RWPE2 (cell line): ENCODE measurements around the gene FMN1.

Source experiments
- ATAC-seq: fragments of 200-7000 bp; cut with Tn5 transposase; 3 replicates; pipeline ENCODE4 v1.9.1; 2021; ENCODE audit warnings: low read depth
- DNase-seq: peaks from one replicate; pipeline ENCODE4 v3.0.0-alpha.2; 2020; ENCODE audit warnings: low spot score
- H3K27ac ChIP-seq: fragments of 450-650 bp; 2 replicates; pipeline ENCODE4 v1.5.1; 2017; ENCODE audit warnings: mild to moderate bottlenecking; ENCODE audit not compliant: poor library complexity, severe bottlenecking
- H3K27me3 ChIP-seq: fragments of 250-450 bp; sonication (Bioruptor Pico); 2 replicates; pipeline ENCODE4 v1.5.1; 2021; ENCODE audit warnings: mild to moderate bottlenecking, moderate library complexity; ENCODE audit not compliant: insufficient read depth, poor library complexity, severe bottlenecking
- H3K36me3 ChIP-seq: fragments of 250-450 bp; sonication (Bioruptor Pico); 2 replicates; pipeline ENCODE4 v1.5.1; 2020; ENCODE audit warnings: low read depth, mild to moderate bottlenecking, moderate library complexity
- H3K4me1 ChIP-seq: fragments of 250-450 bp; sonication (Bioruptor Pico); 2 replicates; pipeline ENCODE4 v1.5.1; 2021; ENCODE audit warnings: mild to moderate bottlenecking, moderate library complexity; ENCODE audit not compliant: insufficient read depth, poor library complexity, severe bottlenecking
- H3K4me3 ChIP-seq: fragments of 250-450 bp; sonication (Bioruptor Pico); 2 replicates; pipeline ENCODE4 v1.5.1; 2021; ENCODE audit warnings: mild to moderate bottlenecking, moderate library complexity; ENCODE audit not compliant: severe bottlenecking
- H3K9me3 ChIP-seq: fragments of 250-450 bp; sonication (Bioruptor Pico); 2 replicates; pipeline ENCODE4 v1.5.1; 2021; ENCODE audit warnings: mild to moderate bottlenecking, moderate library complexity; ENCODE audit not compliant: severe bottlenecking
- TF ChIP-seq, protein P1 (sequence below): fragments of 450-650 bp; IDR thresholded peaks from one replicate; pipeline ENCODE4 v1.5.1; 2017; ENCODE audit warnings: mild to moderate bottlenecking, moderate library complexity; ENCODE audit not compliant: poor library complexity, severe bottlenecking

FMN1 gene

DNA sequence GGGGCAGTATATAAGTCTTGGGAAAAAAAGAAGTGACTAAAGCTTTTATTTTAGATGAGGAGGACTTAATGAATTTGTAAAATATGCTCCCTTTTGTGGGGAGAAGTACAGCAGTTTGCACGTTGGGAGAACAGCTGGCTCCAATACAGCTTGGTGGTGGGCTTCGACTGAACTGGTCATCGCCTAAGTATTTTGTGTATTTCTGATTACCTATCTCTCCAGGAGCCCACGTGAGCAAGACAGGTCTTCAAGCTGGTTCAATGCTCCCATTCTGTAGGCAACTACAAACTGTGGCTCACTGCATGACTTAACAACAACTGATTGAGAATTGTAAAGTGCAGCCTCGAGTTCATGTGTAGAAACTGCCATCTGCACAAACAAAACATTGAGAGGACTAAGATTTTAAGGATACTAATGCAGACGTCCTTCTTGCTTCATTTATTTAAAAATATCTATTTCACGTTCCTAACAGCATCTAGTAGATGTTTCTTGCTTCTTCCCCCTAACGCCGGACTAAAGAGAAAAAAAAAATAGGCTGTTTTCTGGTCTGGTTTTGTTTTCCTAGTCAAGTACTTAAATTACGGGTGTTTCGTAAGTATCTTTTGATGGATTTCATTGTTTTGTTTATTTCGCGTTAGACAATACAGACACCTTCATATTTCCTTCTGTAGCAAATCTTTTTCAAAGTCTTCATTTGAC, 478.1 kb downstream of the FMN1 start:
- no peak for DNase-seq
- Histone ChIP-seq H3K4me3 (no peak overlapping the region), H3K9me3 (no peaks in the 10 kb centered on the region), H3K27me3 (peaks cover 64% of the 10 kb centered on the region), H3K4me1 (no peaks in the 10 kb centered on the region), H3K36me3 (no peaks in the 10 kb centered on the region), H3K27ac (no peak overlapping the region)
- no peak for ATAC-seq
- TF ChIP-seq, protein P1, sequence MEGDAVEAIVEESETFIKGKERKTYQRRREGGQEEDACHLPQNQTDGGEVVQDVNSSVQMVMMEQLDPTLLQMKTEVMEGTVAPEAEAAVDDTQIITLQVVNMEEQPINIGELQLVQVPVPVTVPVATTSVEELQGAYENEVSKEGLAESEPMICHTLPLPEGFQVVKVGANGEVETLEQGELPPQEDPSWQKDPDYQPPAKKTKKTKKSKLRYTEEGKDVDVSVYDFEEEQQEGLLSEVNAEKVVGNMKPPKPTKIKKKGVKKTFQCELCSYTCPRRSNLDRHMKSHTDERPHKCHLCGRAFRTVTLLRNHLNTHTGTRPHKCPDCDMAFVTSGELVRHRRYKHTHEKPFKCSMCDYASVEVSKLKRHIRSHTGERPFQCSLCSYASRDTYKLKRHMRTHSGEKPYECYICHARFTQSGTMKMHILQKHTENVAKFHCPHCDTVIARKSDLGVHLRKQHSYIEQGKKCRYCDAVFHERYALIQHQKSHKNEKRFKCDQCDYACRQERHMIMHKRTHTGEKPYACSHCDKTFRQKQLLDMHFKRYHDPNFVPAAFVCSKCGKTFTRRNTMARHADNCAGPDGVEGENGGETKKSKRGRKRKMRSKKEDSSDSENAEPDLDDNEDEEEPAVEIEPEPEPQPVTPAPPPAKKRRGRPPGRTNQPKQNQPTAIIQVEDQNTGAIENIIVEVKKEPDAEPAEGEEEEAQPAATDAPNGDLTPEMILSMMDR = no peak
